Measurements from ENCODE around the gene ZBP1. TPM values are rescaled to one million over a fixed set of nuclear protein-coding genes. Genes with fewer than 3 reads are reported as not detected.

Gene ZBP1
- polyA plus RNA-seq, 1 experiment: not detected

GRCh38 chr20:57587278-57587988, 32.8 kb downstream of the ZBP1 start:
- CTCF ChIA-PET: interaction anchor here (1.8 kb wide), 1 partner anchor 9 kb away, joined by 5 read pairs; no protein-coding TSS in a partner anchor
- Histone ChIP-seq H3K27ac (ENCODE audit: low read depth, low read length) (no peak overlapping the region), H3K4me3 (ENCODE audit: low read depth, low read length) (no peak overlapping the region), H3K27me3 (ENCODE audit: control insufficient read depth, insufficient read depth, low read length) (peaks cover 9% of the 10 kb centered on the region), H3K9me3 (ENCODE audit: control insufficient read depth, insufficient read depth, low read length) (peaks cover 3% of the 10 kb centered on the region; the same call in 1 of the 2 replicates)
- DNase-seq (ENCODE audit: low read depth, low spot score): no peak
- TF ChIP-seq CTCF (IDR thresholded peaks at IDR 0.05; ENCODE audit: low read depth, low read length): no peak
- POLR2A ChIA-PET: no interaction called here

GRCh38 chr20:57586943-57587277, 33.3 kb downstream of the ZBP1 start:
- TF ChIP-seq CTCF (IDR thresholded peaks at IDR 0.05; ENCODE audit: low read depth, low read length): no peak
- H3K27me3 ChIP-seq (ENCODE audit: control insufficient read depth, insufficient read depth, low read length): peaks cover 9% of the 10 kb centered on the region
- no peak overlapping the region for H3K27ac ChIP-seq (ENCODE audit: low read depth, low read length)
- peaks cover 3% of the 10 kb centered on the region; the same call in 1 of the 2 replicates for H3K9me3 ChIP-seq (ENCODE audit: control insufficient read depth, insufficient read depth, low read length)
- POLR2A ChIA-PET: no interaction called here
- DNase-seq (ENCODE audit: low read depth, low spot score): no peak
- H3K4me3 ChIP-seq (ENCODE audit: low read depth, low read length): no peak overlapping the region
- CTCF ChIA-PET: interaction anchor here (1.8 kb wide), 1 partner anchor 9 kb away, joined by 5 read pairs; no protein-coding TSS in a partner anchor

- CTCF ChIA-PET: interaction anchor here (1.8 kb wide), 1 partner anchor 10 kb away, joined by 5 read pairs; no protein-coding TSS in a partner anchor
- H3K27ac ChIP-seq (ENCODE audit: low read depth, low read length): no peak overlapping the region
- no peak overlapping the region for H3K4me3 ChIP-seq (ENCODE audit: low read depth, low read length)
- peaks cover 9% of the 10 kb centered on the region for H3K27me3 ChIP-seq (ENCODE audit: control insufficient read depth, insufficient read depth, low read length)
- POLR2A ChIA-PET: no interaction called here
- DNase-seq (ENCODE audit: low read depth, low spot score): no peak
- no peak for TF ChIP-seq CTCF (IDR thresholded peaks at IDR 0.05; ENCODE audit: low read depth, low read length)
- H3K9me3 ChIP-seq (ENCODE audit: control insufficient read depth, insufficient read depth, low read length): peaks cover 3% of the 10 kb centered on the region; the same call in 1 of the 2 replicates
Measured at GRCh38 chr20:57586370-57586793, 33.8 kb downstream of the ZBP1 start.

GRCh38 chr20:57585466-57586213, 34.6 kb downstream of the ZBP1 start:
- Histone ChIP-seq H3K27me3 (ENCODE audit: control insufficient read depth, insufficient read depth, low read length) (peaks cover 9% of the 10 kb centered on the region), H3K9me3 (ENCODE audit: control insufficient read depth, insufficient read depth, low read length) (peaks cover 3% of the 10 kb centered on the region; the same call in 1 of the 2 replicates), H3K27ac (ENCODE audit: low read depth, low read length) (no peak overlapping the region), H3K4me3 (ENCODE audit: low read depth, low read length) (no peak overlapping the region)
- ChIA-PET CTCF (interaction anchor here (0.8 kb wide), 1 partner anchor 9 kb away, joined by 3 read pairs; no protein-coding TSS in a partner anchor), POLR2A (no interaction called here)
- no peak for TF ChIP-seq CTCF (IDR thresholded peaks at IDR 0.05; ENCODE audit: low read depth, low read length)
- DNase-seq (ENCODE audit: low read depth, low spot score): no peak

Measured in AG04450 (cell line).